PC-3 (cell line): ENCODE data around the gene PAMR1. TPM values are rescaled to one million over a fixed set of nuclear protein-coding genes. Genes with fewer than 3 reads are reported as not detected.

Source experiments
- ATAC-seq: fragments of 200-7000 bp; cut with Tn5 transposase; 2 replicates; pipeline ENCODE4 v1.9.1; 2020; ENCODE audit warnings: mild to moderate bottlenecking, moderate library complexity
- BruUV-seq: library from RNA; stranded (reverse); fragments of 400-500 nt; replicated peaks from 2 replicates; lab custom pipeline; 2021; lab: Mats Ljungman, UMichigan
- CTCF ChIA-PET: fragments of 300-600 bp; sonication (Branson Sonifier 250); formaldehyde crosslinking; loops from one replicate; lab custom pipeline; 2022; ENCODE audit warnings: antibody characterized with exemption; lab: Charles Lee
- POLR2A ChIA-PET: fragments of 300-600 bp; sonication (Branson Sonifier 250); formaldehyde crosslinking; loops from one replicate; lab custom pipeline; 2022; ENCODE audit warnings: antibody characterized with exemption; ENCODE audit not compliant: unreplicated experiment; lab: Charles Lee
- DNase-seq: peaks from one replicate; pipeline ENCODE4 v3.0.0-alpha.2; 2015
- H2AFZ ChIP-seq: fragments of 300-600 bp; sonication (generic); 2 replicates; pipeline ENCODE4 v1.6.0; 2016; ENCODE audit warnings: antibody characterized with exemption, low read length
- H3F3A ChIP-seq: fragments of 300-600 bp; sonication (generic); one replicate; pipeline ENCODE4 v1.6.0; 2017; ENCODE audit warnings: antibody characterized with exemption, low read length, control low read depth, mild to moderate bottlenecking; ENCODE audit not compliant: unreplicated experiment
- H3K27ac ChIP-seq: fragments of 300-600 bp; sonication (generic); 2 replicates; pipeline ENCODE4 v1.5.1; 2016; ENCODE audit warnings: mild to moderate bottlenecking, low read length
- H3K27me3 ChIP-seq: fragments of 300-600 bp; sonication (generic); 2 replicates; pipeline ENCODE4 v1.6.1; 2016; ENCODE audit warnings: low read length, mixed read lengths
- H3K36me3 ChIP-seq: fragments of 300-600 bp; sonication (generic); 2 replicates; pipeline ENCODE4 v1.6.1; 2016; ENCODE audit warnings: low read depth, mixed run types, low read length, mixed read lengths
- H3K4me1 ChIP-seq: fragments of 300-600 bp; sonication (generic); 2 replicates; pipeline ENCODE4 v1.5.1; 2016; ENCODE audit warnings: low read length; ENCODE audit not compliant: insufficient read depth
- H3K4me2 ChIP-seq: fragments of 300-600 bp; sonication (generic); 2 replicates; pipeline ENCODE4 v1.6.0; 2016; ENCODE audit warnings: low read length
- H3K4me3 ChIP-seq: fragments of 300-600 bp; sonication (generic); 2 replicates; pipeline ENCODE4 v1.5.1; 2016; ENCODE audit warnings: mild to moderate bottlenecking, low read length, mixed read lengths
- H3K79me2 ChIP-seq: fragments of 300-600 bp; sonication (generic); 2 replicates; pipeline ENCODE4 v1.6.1; 2017; ENCODE audit warnings: low read length, mixed read lengths
- H3K9ac ChIP-seq: fragments of 300-600 bp; sonication (generic); 2 replicates; pipeline ENCODE4 v1.6.0; 2016; ENCODE audit warnings: mild to moderate bottlenecking, low read length
- H3K9me2 ChIP-seq: fragments of 300-600 bp; sonication (generic); replicated peaks from 2 replicates; pipeline ENCODE4 v1.6.1; 2016; ENCODE audit warnings: mixed run types, low read length, mixed read lengths
- H3K9me3 ChIP-seq: fragments of 300-600 bp; sonication (generic); 2 replicates; pipeline ENCODE4 v1.6.1; 2016; ENCODE audit warnings: low read length, mixed read lengths
- H4K20me1 ChIP-seq: fragments of 300-600 bp; sonication (generic); 2 replicates; pipeline ENCODE4 v1.6.1; 2016; ENCODE audit warnings: low read length, mixed read lengths
- CTCF ChIP-seq: fragments of 300-600 bp; sonication (generic); conservative IDR thresholded peaks from 2 replicates; pipeline ENCODE4 v1.5.1; 2017; ENCODE audit warnings: antibody characterized with exemption, low read depth, mild to moderate bottlenecking, low read length
- EZH2 ChIP-seq: fragments of 300-600 bp; sonication (generic); IDR thresholded peaks from one replicate; pipeline ENCODE4 v1.6.1; 2017; ENCODE audit warnings: antibody characterized with exemption, mild to moderate bottlenecking, low read length; ENCODE audit not compliant: unreplicated experiment
- EZH2phosphoT487 ChIP-seq: fragments of 300-600 bp; sonication (generic); IDR thresholded peaks from 2 replicates; pipeline ENCODE4 v1.6.1; 2018; ENCODE audit warnings: mild to moderate bottlenecking, antibody characterized with exemption, low read length, borderline replicate concordance
- intact Hi-C: fragments of 100-400 bp; cut with micrococcal nuclease; formaldehyde crosslinking; loops from 2 replicates; pipeline ENCODE4 v1.9.0; 2023
- total RNA-seq: library from RNA; depleted of rRNA; stranded (reverse); fragments of >200 nt; gene quantifications from 2 replicates; pipeline ENCODE4 v1.2.3, GENCODE V29; 2014

Gene PAMR1
- total RNA-seq, 1 experiment from 2014 or later = not detected

GRCh38 chr11:35550374-35551036 lies 25.1 kb upstream of the PAMR1 start:
- CTCF ChIA-PET = no interaction called here
- peak overlapping the region; percentile 9; the same call in 1 of the 2 replicates for H3K4me2 ChIP-seq
- intact Hi-C loops = loop anchor here (2.0 kb wide), 1 partner anchor 28 kb away; no protein-coding TSS in a partner anchor

GRCh38 chr11:35549787-35550186 lies 24.4 kb upstream of the PAMR1 start:
- Histone ChIP-seq H3K27ac (peak overlapping the region; percentile 44), H2AFZ (no peak overlapping the region), H3K27me3 (no peaks in the 10 kb centered on the region), H3F3A (no peaks in the 10 kb centered on the region), H3K9me3 (no peaks in the 10 kb centered on the region), H4K20me1 (no peaks in the 10 kb centered on the region), H3K79me2 (no peaks in the 10 kb centered on the region), H3K9ac (no peak overlapping the region), H3K4me3 (no peak overlapping the region), H3K4me1 (peaks cover 31% of the 10 kb centered on the region), H3K4me2 (peak overlapping the region; percentile 9; the same call in 1 of the 2 replicates), H3K9me2 (no peaks in the 10 kb centered on the region), H3K36me3 (no peaks in the 10 kb centered on the region)
- ChIA-PET POLR2A (interaction anchor here (0.6 kb wide), 1 partner anchor 12 kb away, joined by 18 read pairs; no protein-coding TSS in a partner anchor), CTCF (no interaction called here)
- peak; percentile 89 for DNase-seq
- BruUV-seq = no TSS peak
- intact Hi-C loops = loop anchor here (2.0 kb wide), 1 partner anchor 29 kb away; no protein-coding TSS in a partner anchor
- peak; percentile 93 for ATAC-seq
- no peak for TF ChIP-seq EZH2phosphoT487
- TF ChIP-seq EZH2 = no peak
- TF ChIP-seq CTCF = no peak

More at GRCh38 chr11:35550374-35551036, 25.1 kb upstream of the PAMR1 start:
- TF ChIP-seq EZH2 (no peak), CTCF (no peak), EZH2phosphoT487 (no peak)
- Histone ChIP-seq H3K9ac (no peak overlapping the region), H3K4me1 (peaks cover 31% of the 10 kb centered on the region), H3K9me2 (no peaks in the 10 kb centered on the region), H4K20me1 (no peaks in the 10 kb centered on the region), H3K27ac (peak overlapping the region; percentile 44), H3K27me3 (no peaks in the 10 kb centered on the region), H3K79me2 (no peaks in the 10 kb centered on the region), H2AFZ (no peak overlapping the region), H3F3A (no peaks in the 10 kb centered on the region), H3K9me3 (no peaks in the 10 kb centered on the region), H3K36me3 (no peaks in the 10 kb centered on the region), H3K4me3 (no peak overlapping the region)
- no peak for ATAC-seq
- POLR2A ChIA-PET = no interaction called here
- peak; percentile 4 for DNase-seq
- no TSS peak for BruUV-seq
